Measurements from ENCODE around the gene ZNRF3.

GRCh38 chr22:28905256-28905832, 22.0 kb downstream of the ZNRF3 start:
- TF ChIP-seq EZH2phosphoT487 (IDR thresholded peaks at IDR 0.05), result no peak
- no peak for TF ChIP-seq CTCF (IDR thresholded peaks at IDR 0.05)
